DMS79 treated with DMSO at 0.1 percent for 48 hours (cell line): ENCODE results near the gene EVI2B.
"Not testable (repeated sequence)": the region's sequence is repeated elsewhere in the genome, so short reads cannot be mapped to it uniquely, and the experiment has no call there.

Experiments used
- DNase-seq: peaks from one replicate; lab custom pipeline; 2025; lab: John Stamatoyannopoulos, UW

Gene EVI2B

GRCh38 chr17:31310886-31311285, 3.0 kb downstream of the EVI2B start:
- no peak for DNase-seq

GRCh38 chr17:31310260-31310659, 3.6 kb downstream of the EVI2B start:
- DNase-seq: no peak

- no peak for DNase-seq
Measured at GRCh38 chr17:31309556-31309955, 4.3 kb downstream of the EVI2B start.

GRCh38 chr17:31308372-31309334, 5.2 kb downstream of the EVI2B start:
- DNase-seq: no peak

- no peak for DNase-seq
Measured at GRCh38 chr17:31307640-31308039, 6.2 kb downstream of the EVI2B start.

DNA sequence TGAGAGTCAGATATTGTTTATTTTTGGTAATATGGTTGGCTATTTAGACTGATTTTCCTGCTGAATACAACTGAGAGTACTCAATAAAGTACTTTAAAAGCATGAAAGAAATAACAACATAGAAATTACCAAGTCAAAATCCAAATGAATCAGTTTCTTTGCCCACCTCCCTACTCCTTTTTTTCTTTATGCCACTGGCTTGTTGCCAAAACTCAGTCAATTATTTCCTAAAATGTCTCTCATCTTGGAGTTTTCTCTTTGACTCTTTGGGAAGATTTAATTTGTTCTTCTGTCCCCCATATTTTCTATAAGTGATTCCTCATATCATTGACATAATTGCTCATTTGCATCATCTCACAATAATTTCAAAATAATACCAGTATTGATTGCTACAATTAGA, 14.2 kb downstream of the EVI2B start:
- DNase-seq: no peak

DNA sequence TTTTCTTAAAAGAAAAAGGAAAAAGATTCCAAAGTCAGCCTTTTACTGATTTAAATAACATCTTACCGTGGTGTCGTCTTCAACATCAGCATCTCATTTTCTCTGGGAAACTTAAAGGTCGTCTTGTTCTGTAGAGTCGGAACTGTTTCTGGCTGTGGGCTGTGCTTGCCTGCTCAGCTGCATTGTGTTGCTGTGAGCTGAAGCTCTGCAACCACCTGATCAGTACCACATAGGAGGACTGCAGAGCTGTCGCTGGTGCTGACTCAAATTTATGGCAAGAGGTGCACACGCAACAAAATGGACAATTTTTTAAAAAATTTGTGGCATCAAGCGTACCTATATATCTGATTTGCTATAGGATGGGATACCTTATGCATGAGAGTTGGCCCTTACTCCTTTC, 16.8 kb downstream of the EVI2B start, which contains the start of gene OMG:
TSS of gene OMG (minus strand) at position 150 of the 400 bp plus-strand sequence. CDS start 908 bp downstream, outside the sequence.
- no peak for DNase-seq

GRCh38 chr17:31296142-31296541, 17.7 kb downstream of the EVI2B start:
- no peak for DNase-seq

GRCh38 chr17:31295489-31295871, 18.4 kb downstream of the EVI2B start:
- DNase-seq: no peak

DNA sequence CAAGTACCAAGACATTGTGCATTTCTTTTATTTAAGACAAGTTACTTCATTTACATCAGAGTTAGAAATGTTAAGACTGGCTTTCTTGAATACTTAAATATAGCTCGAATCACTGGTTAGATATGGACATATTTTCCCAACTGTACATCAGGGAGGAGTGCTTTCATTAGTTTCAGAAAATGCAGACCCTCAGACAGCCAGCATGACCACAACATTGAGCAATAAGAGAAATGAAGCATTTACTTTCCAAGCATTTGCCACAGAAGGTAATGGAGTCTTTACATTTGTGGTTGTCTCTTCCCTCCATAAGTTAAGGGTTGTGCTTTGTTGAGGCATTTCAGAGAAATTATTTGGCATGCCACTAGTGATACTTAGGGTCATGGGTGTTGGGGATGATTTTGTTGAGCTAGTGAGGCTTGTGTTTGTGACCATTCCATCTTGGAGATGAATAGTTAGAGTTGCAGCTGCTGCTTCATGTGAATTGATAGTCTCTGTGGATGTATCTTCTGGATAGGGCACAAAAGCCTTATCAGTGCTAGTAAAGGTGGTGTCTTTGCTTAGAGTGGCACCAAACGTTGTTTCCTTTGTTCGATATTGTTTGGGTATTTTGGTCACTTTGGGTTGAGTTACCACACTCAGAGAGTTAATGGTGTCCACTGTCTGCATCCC, 18.9 kb downstream of the EVI2B start:
- no peak for DNase-seq

DNA sequence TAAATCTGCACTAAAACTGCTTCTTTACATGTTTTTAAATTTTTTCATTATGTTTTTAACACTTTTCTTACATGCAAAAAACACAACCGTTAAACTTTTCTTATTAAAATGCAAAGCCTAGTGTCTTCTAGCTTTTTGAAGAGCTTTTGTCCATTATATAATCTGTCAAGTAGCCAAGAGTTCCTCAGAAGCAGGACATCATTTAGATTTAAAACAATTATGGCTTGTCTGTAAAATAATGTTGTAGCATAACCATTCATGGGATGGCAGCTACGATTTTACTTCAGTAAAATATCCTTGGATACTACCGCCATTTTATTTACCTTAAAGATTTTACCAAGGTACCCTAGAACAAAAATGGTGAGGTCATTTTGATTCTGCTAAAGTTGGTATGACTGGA, 19.6 kb downstream of the EVI2B start:
- DNase-seq: no peak

DNA sequence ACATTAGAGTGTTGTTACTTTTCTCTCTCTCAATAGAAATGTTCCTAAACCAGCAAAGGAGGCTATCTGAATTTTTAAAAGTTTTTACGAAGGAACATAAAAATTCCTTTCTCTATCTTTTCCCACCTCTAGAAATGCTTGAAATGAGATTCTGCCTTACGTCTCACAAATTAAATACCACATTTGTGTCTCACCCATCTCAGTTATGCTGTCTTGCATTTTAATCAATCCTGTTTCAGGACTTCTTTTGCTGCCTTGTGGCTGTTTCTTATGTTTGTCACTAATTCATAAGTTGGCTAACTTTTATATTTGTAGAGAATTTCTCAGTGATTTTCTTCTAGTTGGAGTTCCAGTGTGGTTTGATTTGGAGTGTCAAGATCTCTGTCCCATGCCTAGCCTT, 20.3 kb downstream of the EVI2B start:
- no peak for DNase-seq

- no peak for DNase-seq
Measured at GRCh38 chr17:31291820-31292219, 22.0 kb downstream of the EVI2B start.

- DNase-seq: no peak
Measured at GRCh38 chr17:31289790-31290189, 24.1 kb downstream of the EVI2B start.

DNA sequence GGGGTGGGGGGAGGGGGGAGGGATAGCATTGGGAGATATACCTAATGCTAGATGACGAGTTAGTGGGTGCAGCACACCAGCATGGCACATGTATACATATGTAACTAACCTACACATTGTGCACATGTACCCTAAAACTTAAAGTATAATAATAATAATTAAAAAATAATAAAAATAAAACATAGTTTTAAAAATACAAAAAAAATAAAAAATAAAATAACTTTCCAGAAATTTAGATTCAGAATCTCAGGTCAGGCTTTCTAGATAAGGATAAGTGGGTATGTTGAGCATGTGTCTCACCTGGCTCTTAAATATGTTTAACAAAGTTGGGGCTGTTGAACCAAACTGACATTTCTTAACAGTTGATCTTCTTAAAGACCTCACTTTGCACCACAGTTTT, 25.9 kb downstream of the EVI2B start:
- not testable (repeated sequence) for DNase-seq

GRCh38 chr17:31286587-31286986, 27.3 kb downstream of the EVI2B start:
- DNase-seq: no peak

GRCh38 chr17:31283841-31284240, 30.0 kb downstream of the EVI2B start:
- no peak for DNase-seq

GRCh38 chr17:31281061-31281460, 32.8 kb downstream of the EVI2B start:
- no peak for DNase-seq

DNA sequence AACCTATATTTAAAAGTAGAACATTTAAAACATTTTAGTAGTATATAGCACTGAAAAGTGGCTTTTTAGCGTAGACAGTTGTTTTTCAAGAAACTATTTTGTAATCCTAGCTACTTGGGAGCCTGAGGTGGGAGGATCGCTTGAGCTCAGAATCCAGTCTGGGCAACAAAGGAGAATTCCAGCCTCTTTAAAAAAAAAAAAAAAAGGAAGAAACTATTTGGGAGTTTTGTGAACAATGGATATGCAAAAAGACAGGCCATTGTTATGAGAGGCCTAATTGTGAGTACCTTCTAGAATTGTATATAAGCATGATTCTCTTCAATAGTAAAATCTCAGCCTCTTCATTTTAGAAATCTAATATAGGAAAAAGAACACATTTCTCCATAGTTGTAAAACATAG, 34.5 kb downstream of the EVI2B start:
- no peak for DNase-seq

GRCh38 chr17:31275116-31275515, 38.7 kb downstream of the EVI2B start:
- DNase-seq: no peak

DNA sequence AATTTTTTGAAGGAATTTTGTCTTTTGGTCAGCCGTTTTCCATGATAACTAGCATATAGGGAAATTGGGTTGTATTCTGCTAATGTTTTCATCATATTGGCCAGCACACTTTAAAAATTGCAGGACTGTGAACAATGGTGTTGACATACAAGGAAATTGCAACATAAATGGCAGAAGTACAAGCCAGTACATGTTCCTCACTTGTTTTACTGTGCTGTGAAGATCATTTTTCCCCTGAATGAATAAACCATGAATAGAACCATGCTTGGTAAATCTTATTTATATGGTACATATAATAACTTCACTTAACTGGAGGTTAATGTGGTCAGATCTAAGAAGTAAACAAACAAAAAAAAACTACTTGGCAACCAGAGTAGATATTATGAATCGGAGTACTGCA, 39.6 kb downstream of the EVI2B start:
- DNase-seq: peak; percentile 86

DNA sequence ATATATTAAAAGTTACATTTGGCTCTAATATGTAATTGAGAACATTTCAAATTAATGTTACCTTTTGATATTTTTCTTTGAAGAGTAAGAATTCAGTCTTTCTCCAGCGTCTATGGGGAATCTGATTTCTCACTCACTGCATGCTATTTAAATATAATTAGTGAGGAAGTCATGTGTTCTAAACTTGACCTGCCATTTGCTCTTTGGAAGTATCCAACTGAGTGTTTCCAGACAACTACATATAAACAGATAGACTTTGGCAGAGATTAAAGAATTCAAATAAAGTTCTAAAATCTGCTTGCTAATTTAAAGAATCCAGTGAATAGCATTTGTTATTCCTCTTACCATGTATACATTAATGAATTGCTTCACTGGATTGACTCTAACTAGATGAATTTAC, 40.3 kb downstream of the EVI2B start:
- no peak for DNase-seq

DNA sequence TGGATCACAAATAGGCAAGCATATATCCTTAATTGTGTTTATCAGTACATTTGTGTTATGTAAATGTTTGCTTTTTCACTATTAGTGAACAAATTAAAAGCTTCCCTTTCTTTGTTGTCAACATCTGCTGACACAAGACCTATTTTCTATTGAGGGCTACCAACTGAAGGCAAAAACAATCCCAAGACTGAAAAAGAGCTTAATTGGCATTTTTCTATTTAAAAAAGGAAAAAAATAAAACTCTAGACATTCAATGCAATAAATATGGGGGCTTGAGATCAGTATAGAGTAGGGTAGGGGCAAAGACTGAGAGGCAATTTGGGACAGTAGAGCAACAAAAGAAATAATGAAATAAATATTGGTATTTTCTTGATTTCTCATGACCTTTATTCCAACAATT, 41.1 kb downstream of the EVI2B start:
- no peak for DNase-seq
